Parathyroid adenoma (tissue), 2 donors: ENCODE measurements around the gene TSPAN7.

ENCODE experiments used
- H2AFZ ChIP-seq: fragments of 300-600 bp; sonication (generic); one replicate; pipeline ENCODE4 v1.7.0; 2017; ENCODE audit warnings: antibody characterized with exemption, mild to moderate bottlenecking
- H3K27ac ChIP-seq: fragments of 300-600 bp; sonication (generic); one replicate; pipeline ENCODE4 v1.7.0; 2017
- H3K27me3 ChIP-seq: fragments of 300-600 bp; sonication (generic); one replicate; pipeline ENCODE4 v1.7.0; 2017; ENCODE audit warnings: low read length; ENCODE audit not compliant: control insufficient read depth, insufficient read depth
- H3K36me3 ChIP-seq: fragments of 300-600 bp; sonication (generic); one replicate; pipeline ENCODE4 v1.7.0; 2017; ENCODE audit warnings: low read length; ENCODE audit not compliant: control insufficient read depth, insufficient read depth
- H3K4me1 ChIP-seq: fragments of 300-600 bp; sonication (generic); one replicate; pipeline ENCODE4 v1.7.0; 2017; ENCODE audit warnings: control low read depth
- H3K4me2 ChIP-seq: fragments of 300-600 bp; sonication (generic); one replicate; pipeline ENCODE4 v1.7.0; 2017; ENCODE audit warnings: low read length
- H3K4me3 ChIP-seq: fragments of 300-600 bp; sonication (generic); one replicate; pipeline ENCODE4 v1.7.0; 2017; ENCODE audit warnings: low read depth, low read length
- H3K79me2 ChIP-seq: fragments of 300-600 bp; sonication (generic); one replicate; pipeline ENCODE4 v1.7.0; 2017; ENCODE audit warnings: control low read depth
- H3K9ac ChIP-seq: fragments of 300-600 bp; sonication (generic); one replicate; pipeline ENCODE4 v1.7.0; 2017; ENCODE audit warnings: mild to moderate bottlenecking
- H3K9me3 ChIP-seq: fragments of 300-600 bp; sonication (generic); one replicate; pipeline ENCODE4 v1.7.0; 2017; ENCODE audit warnings: low read length; ENCODE audit not compliant: control insufficient read depth
- TF ChIP-seq, protein P1 (sequence below): fragments of 300-600 bp; sonication (generic); IDR thresholded peaks from one replicate; pipeline ENCODE4 v1.7.0; 2017; ENCODE audit warnings: antibody characterized with exemption, mild to moderate bottlenecking
- donor health status: primary hyperparathyroidism.

The TSPAN7 gene

DNA sequence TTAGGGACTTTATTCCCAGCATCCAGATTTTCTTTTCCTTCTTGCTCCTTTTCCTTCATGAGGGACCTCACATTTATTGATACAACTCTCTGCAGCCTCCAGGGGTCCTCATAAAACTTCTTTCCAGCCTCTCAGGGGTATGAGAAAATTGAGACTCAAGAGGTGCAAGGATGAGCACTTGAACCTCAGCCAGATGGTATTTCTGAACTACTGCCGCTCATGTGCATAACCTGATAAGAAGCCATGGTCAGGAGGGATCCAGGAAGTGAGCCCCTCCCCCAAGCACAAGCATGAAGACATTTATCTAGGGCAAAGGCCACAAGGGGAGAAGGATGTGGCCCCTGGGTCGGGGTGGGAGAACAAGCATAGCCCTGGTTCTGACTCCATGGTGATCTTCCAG is 73.3 kb downstream of the TSPAN7 start:
- peaks cover 3% of the 10 kb centered on the region for H3K4me1 ChIP-seq
- H3K36me3 ChIP-seq = no peaks in the 10 kb centered on the region
- no peak overlapping the region for H3K27ac ChIP-seq
- H3K9me3 ChIP-seq = no peaks in the 10 kb centered on the region
- TF ChIP-seq, protein P1, sequence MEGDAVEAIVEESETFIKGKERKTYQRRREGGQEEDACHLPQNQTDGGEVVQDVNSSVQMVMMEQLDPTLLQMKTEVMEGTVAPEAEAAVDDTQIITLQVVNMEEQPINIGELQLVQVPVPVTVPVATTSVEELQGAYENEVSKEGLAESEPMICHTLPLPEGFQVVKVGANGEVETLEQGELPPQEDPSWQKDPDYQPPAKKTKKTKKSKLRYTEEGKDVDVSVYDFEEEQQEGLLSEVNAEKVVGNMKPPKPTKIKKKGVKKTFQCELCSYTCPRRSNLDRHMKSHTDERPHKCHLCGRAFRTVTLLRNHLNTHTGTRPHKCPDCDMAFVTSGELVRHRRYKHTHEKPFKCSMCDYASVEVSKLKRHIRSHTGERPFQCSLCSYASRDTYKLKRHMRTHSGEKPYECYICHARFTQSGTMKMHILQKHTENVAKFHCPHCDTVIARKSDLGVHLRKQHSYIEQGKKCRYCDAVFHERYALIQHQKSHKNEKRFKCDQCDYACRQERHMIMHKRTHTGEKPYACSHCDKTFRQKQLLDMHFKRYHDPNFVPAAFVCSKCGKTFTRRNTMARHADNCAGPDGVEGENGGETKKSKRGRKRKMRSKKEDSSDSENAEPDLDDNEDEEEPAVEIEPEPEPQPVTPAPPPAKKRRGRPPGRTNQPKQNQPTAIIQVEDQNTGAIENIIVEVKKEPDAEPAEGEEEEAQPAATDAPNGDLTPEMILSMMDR = no peak
- H3K79me2 ChIP-seq = no peaks in the 10 kb centered on the region
- no peak overlapping the region for H2AFZ ChIP-seq
- no peak overlapping the region for H3K4me3 ChIP-seq
- H3K4me2 ChIP-seq = no peak overlapping the region
- H3K9ac ChIP-seq = no peak overlapping the region
- H3K27me3 ChIP-seq = no peaks in the 10 kb centered on the region

DNA sequence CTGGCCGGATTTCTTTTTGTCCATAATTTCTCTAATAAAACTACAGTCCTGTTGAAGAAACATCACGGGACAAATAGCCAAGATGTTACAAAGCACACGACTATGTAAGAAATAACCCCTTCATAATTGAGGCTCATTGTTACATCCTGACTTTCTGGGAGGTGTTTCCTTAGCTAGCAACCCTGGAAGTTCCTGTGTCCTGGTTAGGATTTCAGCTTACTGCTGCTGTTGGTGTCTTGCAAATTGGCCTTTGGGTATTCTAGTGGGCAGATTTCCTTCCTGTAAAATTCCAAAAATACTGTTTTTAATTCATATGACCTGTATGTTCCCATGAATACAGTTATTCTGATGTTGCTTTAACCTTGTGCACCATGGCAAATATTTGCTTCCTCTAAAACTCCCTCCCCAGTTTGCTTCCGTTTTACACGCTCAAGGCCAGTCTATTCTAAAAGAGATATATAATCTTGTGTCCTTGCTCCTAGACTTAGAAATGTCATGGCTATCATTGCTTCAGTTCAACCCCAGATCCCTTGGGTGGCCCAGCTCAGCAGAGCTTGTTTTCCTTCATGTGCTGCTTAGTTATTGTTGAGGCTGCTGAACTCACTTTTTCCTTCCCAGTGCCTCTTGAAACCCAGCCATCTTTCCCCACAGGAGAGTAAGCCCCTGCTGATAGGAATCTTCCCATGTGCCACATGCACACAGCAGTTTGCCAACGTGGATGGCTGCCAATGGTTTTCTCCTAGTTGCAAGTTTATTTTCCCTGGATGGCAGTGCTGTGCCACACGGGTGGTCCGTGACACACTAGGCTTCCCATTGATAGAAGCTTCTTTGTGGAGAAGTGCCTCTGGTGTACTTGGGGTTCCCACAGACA is 75.8 kb downstream of the TSPAN7 start:
- Histone ChIP-seq H3K9me3 (no peaks in the 10 kb centered on the region), H3K9ac (no peak overlapping the region), H3K27ac (no peak overlapping the region), H2AFZ (no peak overlapping the region), H3K36me3 (no peaks in the 10 kb centered on the region), H3K4me1 (peaks cover 3% of the 10 kb centered on the region), H3K79me2 (no peaks in the 10 kb centered on the region), H3K4me3 (no peak overlapping the region), H3K27me3 (no peaks in the 10 kb centered on the region), H3K4me2 (no peak overlapping the region)
- TF ChIP-seq, protein P1 = no peak

DNA sequence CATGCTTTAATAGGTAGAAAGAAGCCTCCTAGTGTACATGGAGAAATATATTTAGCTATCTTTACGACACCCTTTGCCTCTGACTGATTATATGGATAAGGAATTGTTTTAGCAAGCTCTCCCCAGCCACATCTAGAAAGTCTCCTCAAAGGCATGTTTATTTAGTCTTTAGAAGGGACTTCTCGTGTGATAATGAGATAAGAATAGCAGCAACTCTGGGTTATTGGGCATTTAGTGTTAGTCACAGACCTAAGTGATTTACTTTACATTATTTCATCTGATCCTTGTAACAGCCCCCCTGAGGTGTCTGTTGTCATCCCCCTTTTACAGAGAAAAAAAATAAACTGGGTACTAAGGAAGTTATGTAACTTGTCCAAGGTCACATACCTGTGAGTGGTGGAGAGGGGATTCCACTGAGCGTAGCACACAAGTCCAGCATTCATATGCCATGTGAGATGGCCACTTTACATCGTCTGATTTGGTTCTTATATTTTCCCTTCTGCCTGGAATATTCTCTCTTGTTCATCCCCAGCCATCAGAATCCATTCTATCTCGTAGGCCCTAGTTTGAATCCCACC is 77.7 kb downstream of the TSPAN7 start:
- H3K9ac ChIP-seq = no peak overlapping the region
- no peaks in the 10 kb centered on the region for H3K9me3 ChIP-seq
- H3K4me2 ChIP-seq = no peak overlapping the region
- H3K36me3 ChIP-seq = no peaks in the 10 kb centered on the region
- H3K27ac ChIP-seq = no peak overlapping the region
- no peaks in the 10 kb centered on the region for H3K27me3 ChIP-seq
- TF ChIP-seq, protein P1 = no peak
- no peak overlapping the region for H3K4me3 ChIP-seq
- no peaks in the 10 kb centered on the region for H3K79me2 ChIP-seq
- H3K4me1 ChIP-seq = peaks cover 3% of the 10 kb centered on the region
- no peak overlapping the region for H2AFZ ChIP-seq

DNA sequence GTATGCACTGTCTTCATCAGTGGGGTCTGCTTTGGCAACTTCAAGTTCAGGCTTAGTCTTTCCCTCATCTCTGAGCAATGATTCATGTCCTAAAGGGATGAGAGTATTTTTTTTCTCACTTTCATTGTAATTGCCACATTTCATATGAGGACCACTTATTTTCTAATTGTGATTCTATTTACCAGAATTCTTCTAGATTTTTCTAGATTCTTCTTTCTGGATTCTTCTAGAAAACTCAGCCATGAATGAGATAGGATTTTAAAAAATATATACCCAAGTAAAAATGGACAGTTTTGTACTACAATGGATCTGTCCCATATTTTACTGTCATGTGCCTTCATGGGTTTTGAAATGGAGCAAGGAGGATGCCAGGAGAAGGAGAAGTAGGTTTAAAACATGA is 78.4 kb downstream of the TSPAN7 start:
- Histone ChIP-seq H3K9me3 (no peaks in the 10 kb centered on the region), H2AFZ (no peak overlapping the region), H3K4me2 (no peak overlapping the region), H3K27ac (no peak overlapping the region), H3K79me2 (no peaks in the 10 kb centered on the region), H3K4me3 (no peak overlapping the region), H3K27me3 (no peaks in the 10 kb centered on the region), H3K36me3 (no peaks in the 10 kb centered on the region), H3K9ac (no peak overlapping the region), H3K4me1 (peaks cover 3% of the 10 kb centered on the region)
- TF ChIP-seq, protein P1 = no peak
